ENCODE measurements around the gene PCSK5.
A peak's percentile ranks its signal among the peaks of the same experiment; 100 is the strongest.

Gene PCSK5

DNA sequence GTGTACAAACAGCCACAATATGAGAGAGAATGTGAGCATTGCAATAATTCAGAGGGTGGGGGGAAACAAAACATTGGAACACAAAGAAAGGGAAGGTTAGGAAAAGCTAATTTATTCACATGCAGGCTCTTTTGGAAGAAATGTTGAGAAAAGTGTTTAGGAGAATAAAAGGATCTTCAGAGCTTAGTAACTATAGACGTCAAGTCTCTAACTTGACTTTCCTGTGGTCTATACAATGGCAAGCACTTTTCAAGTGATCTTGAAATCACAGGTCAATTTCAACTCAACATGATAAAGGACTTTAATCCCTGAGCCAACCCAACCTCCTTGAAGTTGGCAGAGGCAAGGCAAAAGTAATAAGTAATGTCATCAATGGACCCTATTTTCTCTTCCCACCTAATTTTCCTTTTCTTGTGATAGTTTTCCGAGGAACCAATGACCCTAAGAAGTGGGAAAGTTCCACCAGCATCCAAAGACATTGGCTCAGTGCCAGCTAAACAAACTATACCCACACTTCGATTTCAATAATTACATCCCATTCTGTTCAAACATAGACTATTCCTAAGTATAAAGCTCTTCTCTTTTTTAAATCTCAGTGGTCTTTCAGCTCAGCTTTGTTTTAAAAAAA is 480.0 kb downstream of the PCSK5 start:
- no peak for DNase-seq

DNA sequence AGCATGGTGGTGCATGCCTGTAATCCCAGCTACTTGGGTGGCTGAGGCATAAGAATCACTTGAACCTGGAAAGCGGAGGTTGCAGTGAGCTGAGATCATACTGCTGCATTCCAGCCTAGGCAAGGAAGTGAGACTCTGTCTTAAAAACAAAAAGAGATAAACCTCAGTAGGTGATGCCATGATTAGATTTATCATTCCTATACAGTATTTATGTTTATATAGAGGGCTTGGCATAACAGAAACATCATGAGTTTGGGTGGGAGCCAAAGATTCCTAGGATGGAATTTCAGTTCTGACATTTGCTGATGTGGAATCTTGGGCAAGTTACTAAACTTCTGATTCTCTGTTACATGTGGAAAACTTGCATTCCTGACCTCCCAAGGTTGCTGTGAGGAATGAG is 481.4 kb downstream of the PCSK5 start:
- no peak for DNase-seq

DNA sequence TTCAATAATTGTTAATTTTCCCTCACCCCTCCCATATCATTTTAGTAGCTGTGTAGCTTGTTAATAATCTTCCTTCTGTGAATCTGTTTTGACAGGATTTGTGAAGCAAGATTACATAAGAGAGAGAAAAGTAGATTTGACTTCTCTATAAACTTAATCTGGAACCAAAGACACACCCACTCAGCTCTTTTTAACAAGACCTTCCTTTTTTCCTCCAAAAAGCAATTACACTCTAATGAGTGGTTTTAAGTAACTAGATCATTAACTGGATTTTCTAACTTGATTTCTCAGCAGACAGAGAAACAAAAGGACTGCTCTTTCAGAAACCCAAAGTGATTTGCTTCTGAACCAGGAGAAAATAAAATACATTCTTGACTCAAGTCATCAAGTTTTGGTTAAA is 481.9 kb downstream of the PCSK5 start:
- DNase-seq: no peak

DNA sequence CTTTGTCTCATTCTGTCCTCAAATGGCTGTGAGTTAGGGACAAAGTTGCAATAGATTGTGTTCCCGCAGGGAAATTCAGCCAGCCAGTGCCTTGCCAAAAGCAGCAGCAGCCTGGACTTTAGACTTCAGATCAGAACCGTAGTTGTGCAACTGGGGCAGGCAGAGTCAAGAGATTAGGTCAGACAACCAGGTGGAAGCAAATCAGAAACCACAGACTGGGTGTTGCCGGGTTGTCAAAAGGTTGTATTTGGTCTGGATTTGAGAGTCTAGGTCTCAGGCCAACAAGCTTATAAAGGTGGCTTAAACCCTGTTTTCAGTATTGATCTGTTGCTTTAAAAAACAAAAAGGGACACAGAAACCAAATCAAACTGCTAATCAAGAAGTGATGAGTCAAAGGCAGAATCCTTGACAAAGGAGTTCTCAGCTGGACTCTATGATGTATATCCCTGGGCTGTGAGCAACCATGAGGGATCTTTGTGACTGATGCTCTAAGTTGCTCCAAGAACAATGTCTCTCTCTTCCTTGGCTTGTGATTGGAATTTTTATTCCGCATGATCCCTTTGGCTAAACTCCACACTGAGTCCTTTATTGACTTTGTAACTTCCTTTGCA is 482.8 kb downstream of the PCSK5 start:
- DNase-seq: no peak

DNA sequence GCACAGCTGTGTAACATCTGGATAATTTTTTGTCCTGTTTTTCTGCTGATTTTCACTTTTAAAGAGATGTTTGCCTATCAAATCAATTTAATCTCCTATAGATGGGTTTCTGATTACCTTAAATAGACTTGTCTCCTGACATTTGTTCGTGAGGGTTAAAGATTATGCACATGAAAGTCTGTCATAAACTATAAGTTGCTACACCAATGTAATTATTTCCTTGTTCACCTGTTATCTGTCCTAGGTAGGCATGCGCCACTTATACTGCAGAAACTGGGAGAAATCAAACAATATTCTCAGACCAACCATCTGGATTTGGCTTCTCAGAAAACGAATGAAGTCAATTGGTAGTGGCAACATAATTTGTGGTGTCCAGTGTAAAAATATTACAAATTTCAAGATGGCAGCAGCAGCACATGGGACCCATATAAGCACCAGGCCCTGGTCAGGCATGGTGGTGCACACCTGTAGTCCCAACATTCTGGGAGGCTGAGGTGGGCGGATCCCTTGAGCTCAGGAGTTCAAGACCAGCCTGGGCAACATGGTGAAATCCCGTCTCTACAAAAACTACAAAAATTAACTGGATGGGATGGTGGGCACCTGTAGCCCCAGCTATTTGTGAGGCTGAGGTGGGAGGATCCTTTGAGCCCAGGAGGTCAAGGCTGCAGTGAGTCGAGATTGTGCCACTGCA is 483.5 kb downstream of the PCSK5 start:
- DNase-seq: no peak

DNA sequence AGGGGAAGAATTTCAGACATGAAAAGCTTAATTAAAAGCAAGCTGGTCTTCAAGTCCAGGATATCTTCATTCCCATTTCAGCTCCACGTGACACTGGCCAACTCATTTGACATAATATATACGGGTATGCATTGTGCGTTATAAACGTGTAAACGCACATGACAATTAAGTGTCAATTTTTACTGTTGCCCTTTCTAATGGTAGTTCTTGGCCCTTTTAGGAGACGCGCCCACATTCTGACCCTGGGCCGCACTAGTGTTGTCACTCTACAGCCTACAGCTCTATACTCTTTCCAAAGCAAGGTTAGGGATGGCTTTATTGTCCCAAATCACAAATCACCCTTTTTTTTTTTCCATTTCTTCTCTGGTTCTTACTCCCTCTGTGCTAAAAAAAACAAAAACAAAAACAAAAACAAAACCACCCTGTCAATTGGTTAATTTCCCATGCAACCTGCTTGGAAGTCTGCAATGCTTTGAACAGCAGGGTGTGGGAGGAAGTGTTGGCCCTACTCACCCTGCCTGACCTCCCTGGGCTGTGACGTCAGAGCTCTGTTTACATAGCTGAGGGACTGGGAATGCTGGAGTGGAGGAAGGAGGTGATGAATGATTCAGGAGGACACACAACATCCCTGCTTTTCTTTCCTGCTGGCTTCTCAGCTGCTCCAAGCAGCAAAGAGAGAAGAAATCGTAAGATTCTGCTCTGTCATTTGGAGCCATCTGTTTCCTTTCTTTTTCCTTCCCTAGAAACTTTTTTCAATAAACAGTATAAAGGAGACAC is 484.5 kb downstream of the PCSK5 start:
- DNase-seq: no peak

DNA sequence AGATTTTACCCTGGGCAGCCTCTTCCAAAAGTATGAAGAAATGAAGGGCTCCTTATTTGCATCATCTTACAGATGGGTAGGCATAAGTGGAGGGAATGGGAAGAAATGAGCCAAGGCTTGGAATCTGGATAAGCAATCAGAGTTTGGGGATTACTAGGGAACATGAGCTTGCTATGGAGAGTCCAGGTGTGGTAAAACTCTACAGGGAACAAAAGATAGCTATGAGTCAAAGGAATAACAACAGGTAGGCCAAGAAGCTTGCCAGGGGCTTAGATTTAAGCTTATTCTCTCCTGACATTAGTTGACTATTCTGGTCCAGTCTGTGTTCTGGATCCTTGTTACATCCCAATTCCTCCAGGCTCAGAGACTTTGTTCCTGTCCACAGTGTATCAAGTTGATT is 487.3 kb downstream of the PCSK5 start:
- DNase-seq: no peak

DNA sequence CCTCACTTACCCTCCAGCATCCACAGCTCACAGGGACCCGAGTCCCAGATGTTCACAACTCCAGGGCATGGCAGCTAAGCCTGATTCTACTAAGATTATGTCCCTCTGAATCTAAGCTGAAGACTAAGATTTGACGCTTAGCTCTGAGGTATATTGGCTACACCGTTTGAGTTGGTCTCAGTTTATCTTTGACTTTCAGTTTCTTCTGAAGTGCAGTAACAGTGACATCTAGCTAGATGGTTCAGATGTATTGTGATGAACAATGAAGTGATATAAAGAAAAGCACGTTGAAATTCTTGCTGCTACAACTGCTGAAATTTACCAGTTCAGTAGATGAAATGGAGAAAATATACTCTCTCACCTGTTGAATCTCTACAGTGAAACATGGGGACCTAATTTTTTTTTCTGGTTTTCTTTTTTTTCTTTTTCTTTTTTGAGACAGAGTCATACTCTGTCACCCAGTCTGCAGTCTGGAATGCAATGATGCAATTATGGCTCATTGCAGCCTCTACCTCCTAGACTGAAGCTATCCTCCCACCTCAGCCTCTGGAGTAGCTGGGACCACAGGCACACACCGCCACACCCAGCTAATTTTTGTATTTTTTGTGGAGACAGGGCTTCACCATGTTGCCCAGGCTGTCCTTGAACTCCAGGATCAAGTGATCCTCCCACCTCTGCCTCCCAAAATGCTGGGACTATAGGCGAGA is 488.0 kb downstream of the PCSK5 start:
- no peak for DNase-seq

DNA sequence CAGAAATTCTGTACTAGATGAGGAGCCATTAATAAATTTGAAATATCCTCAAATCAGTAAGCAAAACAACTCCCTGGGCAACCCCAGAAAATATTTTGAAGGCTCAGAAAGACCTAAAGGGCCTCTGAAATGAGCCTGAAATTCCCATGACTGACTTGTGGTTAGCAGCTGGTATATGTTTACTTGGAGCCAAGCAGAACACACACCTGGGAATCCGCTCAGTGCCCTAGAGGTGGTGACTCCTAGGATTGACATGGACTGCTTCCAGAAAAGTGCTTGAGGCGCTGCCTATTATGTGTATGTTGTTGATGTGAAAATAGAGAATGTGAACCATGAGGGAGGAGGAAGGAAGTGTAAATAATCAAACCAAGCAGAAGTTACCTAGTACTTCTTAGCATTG is 489.0 kb downstream of the PCSK5 start:
- DNase-seq: no peak

DNA sequence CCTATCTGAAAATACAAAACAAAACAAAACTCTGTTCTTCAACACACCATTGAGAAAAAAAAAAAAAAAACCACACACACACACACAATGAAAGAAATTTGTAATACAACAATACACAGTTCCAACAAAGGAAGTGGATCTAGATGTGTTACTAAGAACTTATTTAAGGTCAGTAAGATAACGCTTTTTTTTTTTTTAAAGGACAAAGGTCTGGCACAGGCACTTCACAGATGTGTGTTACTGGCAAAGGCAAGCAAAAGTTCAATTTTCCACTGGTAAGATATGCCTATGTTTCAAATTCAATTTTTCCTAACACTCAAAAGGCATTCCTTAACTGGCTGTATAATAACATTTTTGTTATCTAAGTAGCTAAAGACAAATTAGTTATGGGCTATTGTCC is 500.2 kb downstream of the PCSK5 start:
- no peak for DNase-seq

DNA sequence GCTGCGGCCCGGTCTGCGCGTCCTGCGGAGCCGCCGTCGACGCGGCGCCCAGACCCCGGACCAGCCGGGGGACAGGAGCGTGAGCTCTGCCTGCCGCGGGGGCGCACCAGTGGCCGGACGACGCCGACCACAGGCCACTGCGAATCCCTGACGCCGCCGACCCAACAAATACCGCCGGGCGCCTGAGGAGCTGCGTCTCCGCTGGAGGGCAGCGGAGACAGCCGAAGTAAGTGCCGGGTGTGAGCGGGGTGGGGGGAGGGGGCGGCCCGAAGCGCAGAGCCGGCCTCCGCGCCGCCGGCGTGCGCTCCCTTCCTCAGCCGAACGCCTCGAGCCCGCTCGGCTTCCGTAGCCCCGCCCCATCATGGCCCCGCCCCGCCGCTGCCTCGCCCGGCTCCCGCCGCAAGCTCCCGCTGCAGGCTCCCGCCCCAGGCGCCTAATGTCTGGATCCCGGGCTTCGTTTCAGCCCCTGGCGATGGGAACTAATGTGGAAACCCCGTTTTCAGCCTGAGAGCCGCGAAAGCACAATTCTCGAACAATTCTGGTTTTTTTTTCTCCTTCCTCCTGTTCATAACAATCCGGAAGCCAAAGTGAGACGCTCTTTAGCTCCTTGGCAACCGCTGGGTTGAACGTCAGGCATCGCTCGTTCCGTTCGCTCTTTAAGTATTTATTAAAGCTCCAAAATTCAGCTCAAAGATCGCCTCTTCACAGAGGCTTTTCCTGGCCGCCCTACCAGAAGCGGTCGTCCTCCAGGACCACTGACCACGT is 503.9 kb downstream of the PCSK5 start, which contains the start of gene RFK:
Gene RFK, minus strand, starts transcription at position 232 of the 765 bp plus-strand sequence. CDS start 255 bp downstream, outside the sequence.
- peak; percentile 88 for DNase-seq

DNA sequence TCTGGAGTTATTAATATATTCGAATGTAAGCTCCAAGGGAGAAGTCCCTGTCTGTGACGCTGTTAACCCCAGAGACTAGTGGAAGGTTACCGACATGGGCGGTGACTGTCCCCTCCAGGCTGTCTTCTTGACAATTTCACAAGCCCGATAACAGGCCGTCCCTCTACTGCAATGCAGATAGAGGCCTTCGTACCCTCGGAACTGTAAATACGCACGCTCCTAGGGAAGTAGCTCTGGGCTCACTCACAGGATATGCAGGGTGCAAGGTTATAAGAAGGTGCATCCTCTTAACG is 504.4 kb downstream of the PCSK5 start:
- no peak for DNase-seq

DNA sequence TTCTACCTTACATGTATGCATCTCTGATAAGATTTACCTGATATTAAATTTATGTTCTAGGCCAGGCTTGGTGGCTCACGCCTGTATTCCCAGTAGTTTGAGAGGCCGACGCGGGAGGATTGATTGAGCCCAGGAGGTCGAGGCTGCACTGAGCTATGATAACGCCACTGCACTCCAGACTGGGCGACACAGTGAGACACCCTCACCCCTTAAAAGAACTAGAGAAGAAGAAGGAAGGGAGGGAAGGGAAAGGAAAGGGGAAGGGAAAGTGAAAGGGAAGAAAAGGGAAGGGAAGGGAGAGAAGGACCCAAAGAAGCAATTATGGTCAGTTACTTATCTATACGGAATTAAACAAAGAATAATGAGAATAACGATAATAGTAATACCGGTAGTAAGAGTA is 504.9 kb downstream of the PCSK5 start:
- DNase-seq: no peak

DNA sequence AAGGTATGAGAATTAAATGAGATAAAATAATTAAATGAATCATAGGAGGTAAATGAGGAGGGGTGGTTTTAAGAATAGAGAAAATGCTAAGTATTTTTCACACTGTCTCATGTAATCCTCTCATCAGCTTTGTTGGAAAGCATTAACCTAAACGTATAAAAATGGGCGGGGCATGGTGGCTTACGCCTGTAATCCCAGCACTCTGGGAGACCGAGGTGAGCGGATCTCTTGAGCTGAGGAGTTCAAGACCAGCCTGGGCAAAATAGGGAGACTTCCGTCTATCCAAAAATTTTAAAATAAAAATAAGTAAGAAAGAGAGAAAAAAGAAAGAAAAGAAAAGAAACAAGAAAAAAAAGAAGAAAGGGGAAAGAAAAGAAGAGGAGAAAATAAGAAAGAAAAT is 505.7 kb downstream of the PCSK5 start:
- DNase-seq: no peak

DNA sequence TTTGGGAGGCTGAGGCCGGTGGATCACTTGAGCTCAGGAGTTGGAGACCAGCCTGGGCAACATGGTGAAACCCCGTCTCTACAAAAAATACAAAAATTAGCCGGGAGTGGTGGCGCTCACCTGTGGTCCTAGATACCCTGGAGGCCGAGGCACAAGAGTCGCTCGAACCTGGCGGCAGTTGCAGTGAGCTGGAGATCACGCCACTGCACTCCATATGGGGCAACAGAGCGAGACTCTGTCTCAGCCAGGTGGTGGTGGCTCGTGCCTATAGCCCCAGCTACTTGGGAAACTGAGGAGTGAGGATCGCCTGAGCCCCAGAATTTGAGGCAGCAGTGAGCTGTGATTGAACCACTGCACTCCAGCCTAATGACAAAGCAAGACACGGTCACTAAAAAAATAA is 506.1 kb downstream of the PCSK5 start:
- no peak for DNase-seq

DNA sequence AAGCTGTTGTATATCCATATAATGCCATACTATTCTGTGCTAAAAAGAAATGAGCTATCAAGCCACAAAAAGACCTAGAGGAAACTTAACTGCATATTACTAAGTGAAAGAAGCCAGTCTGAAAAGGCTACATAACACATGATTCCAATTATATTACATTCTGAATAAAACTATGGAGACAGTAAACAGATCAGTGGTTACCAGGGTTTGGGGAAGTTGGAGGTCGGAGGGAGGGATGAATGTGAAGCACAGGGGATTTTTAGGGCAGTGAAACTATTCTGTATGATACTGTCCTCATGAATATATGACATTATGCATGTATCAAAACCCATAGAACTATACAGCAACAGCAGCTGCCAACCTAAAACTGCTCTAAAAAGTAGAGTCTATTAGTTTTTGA is 509.4 kb downstream of the PCSK5 start:
- DNase-seq: no peak

DNA sequence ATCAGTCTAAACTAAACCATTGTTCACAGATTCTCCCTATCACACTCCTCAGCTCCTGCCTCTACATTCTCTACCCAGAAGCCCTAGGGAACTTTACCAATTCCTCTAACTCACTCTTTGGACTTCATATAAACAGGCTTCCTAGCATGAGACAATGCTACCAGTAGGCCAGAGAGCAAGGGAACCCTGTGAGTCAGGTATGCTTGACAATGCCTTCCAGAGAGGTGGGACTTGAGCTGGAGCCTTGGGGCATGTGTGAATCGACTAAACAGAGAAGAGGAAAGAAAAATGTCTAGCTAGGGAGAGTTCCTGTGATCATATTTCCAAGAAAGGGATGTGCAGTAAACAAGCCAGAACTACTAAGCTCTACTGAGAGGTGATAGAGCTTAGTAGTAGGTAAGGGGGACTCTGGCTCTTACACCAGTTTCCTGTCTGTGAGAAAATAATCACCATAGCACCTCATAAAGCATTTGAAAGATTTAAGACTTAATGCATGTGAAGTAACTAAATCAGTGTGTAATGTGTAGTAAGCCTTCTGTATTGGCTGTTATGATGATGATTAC is 510.1 kb downstream of the PCSK5 start:
- DNase-seq: no peak

DNA sequence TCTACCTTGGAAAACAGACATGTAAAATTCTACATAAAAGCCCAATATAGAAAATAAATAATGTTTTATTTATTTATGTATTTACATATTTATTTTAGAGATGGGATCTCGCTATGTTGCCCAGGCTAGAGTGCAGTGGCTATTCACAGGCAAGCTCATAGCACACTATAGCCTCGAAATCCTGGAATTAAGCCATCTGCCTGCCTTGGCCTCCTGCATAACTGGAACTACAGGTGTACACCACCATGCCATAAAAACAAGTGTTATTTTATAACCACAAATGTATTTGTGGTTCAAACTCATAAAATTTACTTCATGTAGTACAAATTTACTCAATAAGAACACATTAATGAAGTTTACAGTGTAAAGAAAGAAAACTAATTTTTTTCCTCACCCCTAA is 510.7 kb downstream of the PCSK5 start:
- DNase-seq: no peak

DNA sequence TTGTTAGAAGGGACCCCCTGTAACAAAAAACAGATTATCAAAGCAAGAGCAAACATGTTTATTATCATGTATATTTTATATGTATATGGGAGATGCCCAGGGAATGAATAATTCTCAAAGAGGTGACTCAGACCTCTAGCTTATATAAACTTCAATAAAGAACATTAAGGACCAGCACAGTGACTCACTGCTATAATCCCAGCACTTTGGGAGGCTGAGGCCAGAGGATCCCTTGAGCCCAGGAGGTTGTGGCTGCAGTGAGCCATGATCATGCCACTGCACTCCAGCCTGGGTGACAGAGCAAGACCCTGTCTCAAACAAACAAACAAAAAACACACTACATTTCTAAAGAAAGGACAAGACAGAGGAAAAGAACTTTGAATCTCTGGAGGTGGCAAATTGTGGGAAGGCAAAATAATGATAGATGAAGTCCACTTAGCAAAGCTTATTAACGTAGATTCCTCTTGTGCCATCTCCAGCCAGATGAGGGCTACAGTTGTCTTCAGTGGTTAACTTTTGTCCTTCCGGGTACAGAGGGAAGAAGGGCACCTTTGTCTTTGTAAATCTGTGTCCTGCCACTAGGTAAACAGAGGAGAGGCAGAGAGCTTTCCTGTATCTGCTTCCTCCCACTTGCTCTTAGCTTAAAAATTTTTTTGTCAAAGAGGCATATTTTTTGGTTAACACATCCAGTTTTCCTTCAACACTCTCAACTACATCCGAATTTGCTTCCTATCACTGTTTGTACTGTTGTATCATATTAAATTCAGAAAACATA is 511.3 kb downstream of the PCSK5 start:
- DNase-seq: no peak

DNA sequence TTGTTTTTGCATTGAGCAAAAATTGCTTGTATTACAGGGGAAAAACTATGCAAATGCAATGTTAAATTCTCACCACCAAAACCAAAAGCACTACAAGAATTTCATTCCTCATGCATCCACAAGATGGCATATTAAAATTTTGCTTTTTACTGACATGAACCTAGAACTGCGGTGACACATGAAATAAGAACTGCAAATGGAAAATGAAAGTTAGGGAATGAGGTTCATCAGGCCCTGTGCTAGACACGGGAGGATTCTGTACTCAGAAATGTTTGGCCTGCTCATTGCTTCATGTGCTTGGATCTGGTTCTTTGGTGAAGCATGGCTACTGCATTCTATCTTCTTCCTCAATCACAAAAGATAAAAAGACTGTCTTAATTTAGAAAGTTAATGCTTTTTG is 512.9 kb downstream of the PCSK5 start:
- no peak for DNase-seq

DNA sequence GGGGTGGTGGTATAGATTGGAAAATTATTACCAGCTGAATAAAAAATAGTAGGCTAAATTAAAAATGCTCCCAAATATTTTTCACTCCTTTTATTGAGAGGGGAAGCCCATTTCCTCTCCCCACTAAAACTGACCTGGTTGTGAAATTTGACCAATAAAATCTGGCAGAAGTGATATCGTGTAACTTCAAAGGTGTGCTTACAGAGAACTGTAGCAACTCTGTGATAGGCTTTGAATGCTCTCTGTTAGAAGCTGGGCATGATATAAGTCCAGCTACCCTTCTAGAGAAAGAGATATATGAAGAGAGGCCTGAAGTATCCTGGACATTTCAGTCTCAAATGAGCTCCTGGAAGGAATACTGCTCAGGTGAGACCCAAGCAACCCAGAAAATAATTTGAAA is 513.9 kb downstream of the PCSK5 start:
- no peak for DNase-seq

Measured in activated gamma-delta T cell (primary cell).